CD4-positive, alpha-beta T cell treated with Interferon gamma for 1 hour (primary cell): Measurements from ENCODE around the gene IDH3A.

Source experiments
- DNase-seq: peaks from one replicate; pipeline ENCODE4 v3.0.0-alpha.2; 2020

Gene IDH3A

DNA sequence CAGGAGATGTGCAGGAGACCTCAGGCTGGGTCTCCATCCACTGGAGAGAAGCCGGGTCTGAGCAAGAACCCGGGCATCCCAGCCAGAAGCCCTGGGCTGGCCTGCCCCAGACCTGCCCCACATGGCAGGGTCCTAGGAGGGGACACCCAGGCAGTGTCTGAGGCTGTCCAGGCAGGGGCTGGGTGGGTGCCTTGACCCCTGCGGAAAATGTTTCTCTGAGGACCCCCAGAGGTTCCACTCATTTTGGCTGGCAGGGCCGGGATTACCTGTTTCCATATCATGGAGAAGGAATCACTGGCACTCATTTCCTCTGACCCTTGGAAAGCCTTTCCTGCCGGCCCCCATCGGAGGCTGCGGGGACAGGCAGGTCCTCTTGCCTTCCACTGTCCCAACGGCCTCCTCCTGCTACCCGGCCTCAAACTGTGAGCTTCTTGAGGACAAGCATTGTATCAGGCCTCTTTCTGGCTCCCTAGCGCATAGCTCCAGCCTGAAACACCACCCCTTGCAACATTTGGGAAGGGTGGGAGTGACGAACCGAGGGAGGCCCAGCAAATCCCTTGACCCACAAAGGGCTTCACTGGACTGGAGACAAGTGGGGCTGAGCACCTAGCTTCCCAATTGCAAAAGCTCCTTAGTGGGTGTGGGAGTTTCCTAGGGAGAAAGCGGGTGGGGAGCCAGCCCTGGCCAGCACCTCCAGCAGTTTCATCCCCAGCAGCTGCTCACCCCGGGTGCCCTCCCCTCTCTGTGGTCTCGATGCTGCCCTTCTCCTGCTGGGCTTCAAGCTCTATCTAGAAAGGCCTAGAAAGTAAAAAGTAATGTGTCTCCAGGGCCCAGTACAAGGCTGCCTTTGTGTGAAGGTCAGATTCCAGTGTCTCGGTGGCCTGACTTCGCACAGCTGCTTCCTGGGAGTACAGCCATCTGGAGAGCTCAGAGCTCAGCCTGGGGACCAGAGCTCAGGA, 55.5 kb downstream of the IDH3A start:
- no peak for DNase-seq

- DNase-seq = no peak
Measured at GRCh38 chr15:78205337-78205736, 56.2 kb downstream of the IDH3A start.

GRCh38 chr15:78205856-78206255, 56.7 kb downstream of the IDH3A start:
- DNase-seq = no peak

- no peak for DNase-seq
Measured at GRCh38 chr15:78206326-78207109, 57.4 kb downstream of the IDH3A start.

DNA sequence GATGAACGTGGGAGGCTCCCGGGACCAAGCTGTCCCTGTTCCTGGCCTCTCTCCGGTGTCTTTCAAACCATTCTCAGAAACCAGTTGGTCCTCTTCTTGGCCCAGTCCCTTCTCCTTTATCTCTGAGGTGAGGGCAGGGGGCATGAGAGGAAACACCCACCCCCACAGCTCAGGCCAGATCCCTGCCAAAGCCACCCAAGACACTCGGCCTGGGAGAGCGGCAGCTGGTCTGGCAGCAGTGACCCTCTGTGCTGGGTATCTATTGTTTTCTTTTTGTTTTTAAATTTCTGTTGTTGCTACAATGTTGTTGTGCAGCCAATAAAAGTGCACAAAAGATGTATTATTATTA, 57.9 kb downstream of the IDH3A start:
- no peak for DNase-seq

GRCh38 chr15:78207641-78208340, 58.6 kb downstream of the IDH3A start:
- no peak for DNase-seq

GRCh38 chr15:78208341-78208844, 59.2 kb downstream of the IDH3A start:
- no peak for DNase-seq

DNA sequence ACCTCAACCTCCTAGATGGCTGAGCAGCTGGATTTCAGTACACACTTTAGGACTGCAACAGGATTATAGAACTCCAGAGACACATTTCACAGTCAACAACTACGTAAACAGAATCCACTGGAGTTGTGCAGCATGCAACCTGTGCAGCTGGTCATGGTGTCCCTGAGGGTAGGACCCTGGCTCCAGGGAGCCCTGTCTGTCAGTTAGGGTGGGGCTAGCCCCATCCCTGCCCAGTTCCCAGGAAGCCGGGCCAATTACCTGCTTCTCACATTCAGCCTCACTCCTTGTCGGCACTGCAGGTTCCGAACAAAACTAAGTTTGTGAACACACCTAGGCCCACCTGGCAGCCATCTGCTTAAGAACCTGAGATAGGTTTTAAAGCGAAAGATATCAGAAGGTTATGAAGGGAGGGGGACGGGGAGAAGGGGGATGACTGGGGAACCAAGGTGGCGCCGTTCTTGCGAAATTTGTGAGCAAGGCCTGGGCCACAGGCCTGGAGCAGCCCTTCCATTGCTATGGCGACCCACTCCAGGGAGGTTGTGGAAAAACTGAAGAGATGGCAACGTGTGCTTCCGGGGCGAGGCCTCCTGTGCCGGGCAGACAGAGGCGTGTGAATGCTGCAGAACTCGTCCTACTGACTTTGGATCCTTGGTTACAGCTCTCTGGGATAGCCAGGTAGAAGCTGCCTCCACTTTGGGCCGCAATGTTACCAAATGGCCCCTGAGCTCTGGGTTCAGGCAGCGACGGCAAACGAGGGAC, 59.9 kb downstream of the IDH3A start:
- DNase-seq = no peak

GRCh38 chr15:78209646-78210348, 60.6 kb downstream of the IDH3A start:
- DNase-seq = no peak

DNA sequence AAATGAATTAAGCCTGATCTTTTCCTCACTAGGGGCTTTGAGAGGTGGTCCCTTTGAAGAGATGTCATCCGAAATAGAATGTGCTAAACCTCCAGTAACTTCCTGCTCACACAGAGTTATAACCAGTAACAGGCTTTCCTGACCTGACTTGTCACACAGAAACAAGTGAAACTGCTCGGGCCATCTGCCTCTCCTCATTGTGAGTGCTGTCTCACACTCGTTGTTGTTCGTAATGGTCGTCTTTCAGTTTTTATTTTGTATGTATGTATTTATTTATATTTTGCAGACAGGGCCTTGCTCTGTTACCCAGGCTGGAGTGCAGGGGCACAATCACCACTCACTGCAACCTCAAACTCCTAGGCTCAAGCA, 61.2 kb downstream of the IDH3A start:
- no peak for DNase-seq

DNA sequence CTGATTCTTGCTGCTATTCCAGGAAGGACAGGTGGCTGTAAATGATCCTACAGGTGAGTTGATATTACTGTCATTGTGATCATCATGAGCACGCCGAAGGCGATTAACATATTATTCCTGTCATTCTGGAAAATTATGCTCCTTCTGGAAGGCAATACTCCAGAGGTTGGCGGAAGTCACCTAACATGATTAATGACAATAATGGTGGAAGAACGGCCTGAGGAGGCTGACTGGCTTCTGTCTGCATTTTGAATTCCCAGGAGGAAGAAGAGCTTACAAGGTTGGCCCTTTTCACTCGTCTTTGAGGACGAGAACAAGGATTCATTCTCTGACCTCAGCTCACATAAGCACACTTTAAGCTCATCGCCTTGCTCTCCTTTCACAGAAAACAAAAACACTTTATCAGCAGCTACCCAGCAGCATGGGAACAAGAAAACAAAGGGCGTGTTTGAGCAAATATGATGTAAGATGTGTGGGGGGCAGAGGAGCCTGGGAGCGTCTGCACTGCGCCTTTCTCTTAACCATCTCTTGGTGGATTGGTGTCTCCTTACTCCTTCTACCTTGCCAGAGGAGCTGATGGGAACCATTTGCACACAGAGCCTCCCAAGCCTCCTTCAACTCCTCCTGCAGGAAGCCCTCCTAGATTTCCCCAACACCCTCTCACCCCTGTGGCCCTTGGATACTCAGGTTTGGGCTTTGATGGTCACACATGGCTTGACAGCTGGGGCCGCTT, 62.2 kb downstream of the IDH3A start:
- DNase-seq = no peak

- no peak for DNase-seq
Measured at GRCh38 chr15:78212008-78212407, 62.8 kb downstream of the IDH3A start.

DNA sequence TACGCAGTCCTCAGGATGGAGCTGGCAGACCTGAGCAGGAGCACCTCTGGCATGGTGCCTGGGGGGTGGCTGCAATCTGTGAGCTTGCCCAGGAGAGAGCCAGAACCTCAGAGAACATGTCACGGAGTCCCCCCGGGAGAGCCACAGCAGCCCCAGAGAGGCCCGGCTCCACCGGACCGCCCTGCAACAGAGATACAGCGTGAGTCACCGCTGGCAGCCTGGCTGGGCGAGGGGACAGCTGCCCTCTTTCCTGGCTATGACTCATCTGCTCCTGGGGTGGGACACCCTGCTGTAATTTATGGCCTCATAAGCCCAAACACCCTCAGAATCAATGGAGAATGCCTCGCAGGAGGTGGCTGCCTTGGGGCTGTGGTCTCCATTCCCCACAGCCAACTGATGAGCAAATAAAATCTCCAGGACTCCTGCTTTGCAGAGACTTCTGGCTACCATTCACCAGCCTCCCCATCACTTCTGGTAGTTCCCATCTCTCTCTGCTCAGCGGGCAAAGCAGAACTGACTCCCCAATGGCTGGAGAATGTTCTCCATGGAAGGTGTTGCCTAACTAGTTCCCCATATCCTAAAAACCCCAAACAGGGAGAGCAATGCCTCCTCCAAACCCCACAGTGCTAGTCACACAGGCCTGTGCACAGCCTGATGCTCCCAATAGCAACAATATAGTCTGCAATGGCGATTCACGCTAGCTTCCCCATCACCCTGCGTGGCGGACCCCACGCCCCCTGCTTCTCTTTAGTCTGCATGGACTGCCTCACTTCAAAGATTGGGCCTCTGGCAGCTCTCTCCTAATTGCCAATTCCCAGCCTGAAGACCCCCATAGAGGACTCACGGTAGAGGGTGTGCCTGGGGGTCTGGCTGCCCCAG, 63.6 kb downstream of the IDH3A start:
- no peak for DNase-seq

DNA sequence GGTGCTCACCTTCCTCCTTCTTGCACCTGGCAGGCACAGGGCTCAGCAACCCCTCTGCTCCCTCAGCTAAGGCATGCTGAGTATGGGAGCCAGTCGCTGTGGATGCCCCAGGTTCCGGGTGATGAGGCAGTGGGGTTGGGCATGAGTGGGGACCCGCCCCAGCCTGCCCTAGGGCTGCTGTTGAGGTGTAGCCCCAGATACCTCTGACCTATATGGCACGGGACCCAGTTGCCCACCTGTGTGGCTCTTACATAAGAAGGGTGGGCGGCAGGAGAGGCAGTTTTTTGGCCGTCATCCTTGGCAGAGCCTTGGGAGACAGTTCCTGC, 64.2 kb downstream of the IDH3A start:
- DNase-seq = no peak

DNA sequence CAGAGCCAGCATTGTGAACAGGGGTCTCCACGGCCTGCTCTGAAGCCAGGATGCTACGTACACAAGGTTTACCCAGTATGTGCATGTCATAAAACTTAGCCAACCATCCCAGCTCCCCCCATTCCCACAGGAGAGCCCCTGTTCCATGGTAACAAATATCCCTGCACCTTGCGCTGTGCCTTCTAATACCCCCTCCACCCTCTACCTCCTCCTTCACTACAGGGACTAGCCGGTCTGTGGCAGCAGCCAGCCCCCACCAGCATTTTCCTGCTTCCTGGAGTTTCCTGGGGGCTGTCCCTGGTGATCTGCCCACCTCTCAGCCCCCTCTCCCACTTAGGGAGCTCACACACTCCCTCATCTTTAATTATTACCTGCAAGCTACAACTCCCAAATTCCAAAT, 64.8 kb downstream of the IDH3A start:
- DNase-seq = no peak

DNA sequence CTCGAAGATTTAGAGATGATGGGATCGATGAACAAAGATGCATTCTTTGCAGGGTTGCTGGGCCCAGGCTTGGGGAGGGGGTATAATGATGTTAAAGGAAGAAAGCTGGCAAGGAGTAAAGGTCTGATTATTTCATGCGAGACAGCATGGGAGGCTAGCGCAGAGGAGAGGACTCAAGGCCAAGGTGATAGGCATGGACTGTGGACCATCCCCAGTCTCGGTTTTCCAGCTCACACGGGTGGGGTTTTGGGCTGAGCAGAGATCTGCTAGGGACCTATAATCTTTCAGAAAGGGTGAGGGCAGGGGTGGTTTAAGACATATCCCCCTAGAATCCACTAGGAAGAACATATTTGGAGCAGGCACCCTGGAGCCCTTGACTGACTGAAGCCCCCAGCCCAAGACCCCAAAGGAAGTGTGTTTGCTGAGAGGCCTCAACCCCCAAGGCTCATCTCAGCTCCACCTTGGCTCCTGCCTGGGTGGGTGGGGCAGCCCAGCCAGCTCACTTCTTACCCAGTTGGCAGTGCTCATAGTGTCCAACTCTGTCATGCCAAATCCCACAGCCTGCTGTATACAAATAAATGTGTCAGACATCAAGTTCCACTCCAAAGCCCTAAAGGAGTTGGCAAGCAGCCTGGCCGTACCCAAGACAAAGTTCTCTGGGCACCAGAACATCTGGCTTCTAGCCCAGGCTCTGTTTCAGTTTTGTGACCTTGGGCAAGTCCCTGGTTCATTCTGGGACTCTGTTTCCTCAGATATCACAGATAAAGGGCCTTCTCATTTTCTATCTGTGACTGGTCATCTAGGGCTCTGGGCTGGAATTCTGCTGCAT, 67.3 kb downstream of the IDH3A start:
- DNase-seq = no peak

- DNase-seq = no peak
Measured at GRCh38 chr15:78220713-78221112, 71.6 kb downstream of the IDH3A start.
